GM19467 (cell line): Measurements from ENCODE around the gene TBXA2R.

Experiments used
- ATAC-seq: cut with Tn5 transposase; IDR thresholded peaks from one replicate; pipeline ENCODE4 v1.9.1; 2021; ENCODE audit warnings: mild to moderate bottlenecking, moderate library complexity; ENCODE audit not compliant: unreplicated experiment

TBXA2R gene

DNA sequence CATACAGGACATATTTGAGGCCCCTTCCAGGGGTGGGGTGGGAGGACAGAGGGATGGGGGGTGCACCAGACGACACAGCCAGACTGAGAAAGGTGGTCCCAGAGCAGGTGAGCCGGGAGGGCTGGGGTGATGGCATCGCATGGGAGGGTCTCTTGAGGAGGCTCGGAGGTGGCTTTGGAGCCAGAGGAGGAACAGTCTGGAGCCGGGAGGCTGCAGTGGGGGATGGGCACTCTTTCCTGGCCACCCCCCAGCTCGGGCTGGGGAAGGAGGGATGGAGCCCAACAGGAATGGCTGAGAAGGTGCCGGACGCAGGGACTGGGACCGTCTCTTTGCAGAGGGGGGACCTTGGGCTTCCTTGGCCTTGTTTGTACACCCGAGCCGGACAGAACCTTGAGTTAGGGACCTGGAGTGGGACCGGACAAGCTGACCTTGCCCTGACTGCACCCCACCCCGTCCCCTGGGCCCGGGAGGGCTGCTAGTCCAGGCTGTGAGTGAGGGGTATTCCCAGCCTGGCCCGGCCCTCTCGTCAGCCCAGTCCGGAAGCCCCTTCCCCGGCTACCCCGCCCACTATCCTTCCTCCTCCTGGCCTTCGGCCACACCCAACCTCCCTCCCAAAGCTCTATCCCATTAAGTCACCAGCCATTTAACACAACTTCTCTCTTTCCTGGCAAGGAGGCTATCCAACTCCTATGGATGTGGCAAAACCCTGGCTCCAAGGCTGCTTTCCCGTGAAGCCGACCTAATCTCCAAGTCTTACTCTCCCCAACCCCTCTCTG, 816 bp upstream of the TBXA2R start:
- ATAC-seq, result no peak

DNA sequence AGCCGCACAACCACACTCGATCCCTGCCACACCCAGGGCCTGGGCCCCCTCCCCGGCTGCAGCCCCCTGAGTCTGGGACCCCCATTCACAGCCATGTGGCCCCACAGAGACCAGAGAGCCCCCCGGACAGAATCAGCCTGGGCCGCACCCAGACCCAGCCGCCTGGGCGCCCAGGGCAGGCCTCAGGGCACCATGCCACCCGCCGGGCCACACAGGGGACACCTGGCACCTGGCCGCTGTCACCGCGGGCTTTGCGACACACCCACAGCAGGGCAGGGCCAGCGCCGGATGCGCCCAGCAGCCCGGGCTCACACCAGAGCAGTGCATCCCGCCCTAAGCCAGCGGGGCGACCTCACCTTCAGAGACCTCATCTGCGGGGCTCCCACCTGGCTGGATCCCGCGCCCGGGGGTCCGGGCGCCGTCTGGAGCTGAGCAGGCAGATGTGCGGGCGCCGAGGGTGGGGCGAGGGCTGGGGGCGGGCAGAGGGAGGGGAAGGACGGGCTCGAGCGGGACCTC, 443 bp downstream of the TBXA2R start:
- ATAC-seq, result no peak

DNA sequence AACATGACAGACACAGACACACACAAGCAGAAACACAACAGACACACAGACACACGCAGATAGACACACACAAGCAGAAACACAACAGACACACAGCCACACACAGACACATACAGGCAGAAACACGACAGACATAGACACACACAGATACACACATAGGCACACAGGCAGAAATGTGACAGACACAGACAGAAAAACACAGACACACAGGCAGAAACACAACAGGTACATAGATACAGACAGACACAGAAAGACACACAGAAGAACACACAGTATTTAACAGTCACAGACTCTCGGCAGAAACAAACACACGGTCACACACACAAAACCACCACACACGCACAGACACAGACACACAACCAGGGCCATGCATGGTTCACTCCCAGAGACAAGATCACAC, 905 bp downstream of the TBXA2R start:
- ATAC-seq, result no peak

DNA sequence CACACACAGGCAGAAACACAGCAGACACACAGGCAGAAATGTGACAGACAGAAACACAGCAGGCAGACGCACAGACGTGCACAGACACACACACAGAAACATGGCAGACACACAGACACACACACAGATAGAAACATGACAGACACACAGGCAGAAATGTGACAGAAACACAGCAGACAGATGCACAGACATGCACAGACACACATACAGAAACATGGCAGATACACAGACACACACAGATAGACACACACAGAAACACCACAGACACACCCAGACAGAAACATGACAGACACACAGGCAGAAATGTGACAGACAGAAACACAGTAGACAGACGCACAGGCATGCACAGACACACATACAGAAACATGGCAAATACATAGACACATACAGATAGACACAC, 1.3 kb downstream of the TBXA2R start:
- ATAC-seq, result no peak

DNA sequence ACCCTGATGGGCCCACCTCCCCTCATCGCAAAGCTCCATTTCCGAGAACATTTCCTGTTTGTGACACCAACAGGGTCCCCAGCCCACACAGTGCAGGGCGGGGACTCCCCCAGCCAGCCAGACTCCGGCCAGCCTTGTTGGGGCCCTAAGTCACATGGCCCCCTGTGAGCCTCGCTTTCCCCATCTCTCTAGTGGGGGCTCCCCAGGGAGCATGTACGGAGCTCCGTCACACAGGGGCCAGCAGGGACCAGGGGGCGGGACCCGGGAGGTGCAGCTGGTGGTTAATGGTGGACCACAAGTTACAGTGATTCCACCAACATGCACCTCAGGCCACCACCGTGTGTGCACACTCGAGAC, 1.7 kb downstream of the TBXA2R start:
- no peak for ATAC-seq

DNA sequence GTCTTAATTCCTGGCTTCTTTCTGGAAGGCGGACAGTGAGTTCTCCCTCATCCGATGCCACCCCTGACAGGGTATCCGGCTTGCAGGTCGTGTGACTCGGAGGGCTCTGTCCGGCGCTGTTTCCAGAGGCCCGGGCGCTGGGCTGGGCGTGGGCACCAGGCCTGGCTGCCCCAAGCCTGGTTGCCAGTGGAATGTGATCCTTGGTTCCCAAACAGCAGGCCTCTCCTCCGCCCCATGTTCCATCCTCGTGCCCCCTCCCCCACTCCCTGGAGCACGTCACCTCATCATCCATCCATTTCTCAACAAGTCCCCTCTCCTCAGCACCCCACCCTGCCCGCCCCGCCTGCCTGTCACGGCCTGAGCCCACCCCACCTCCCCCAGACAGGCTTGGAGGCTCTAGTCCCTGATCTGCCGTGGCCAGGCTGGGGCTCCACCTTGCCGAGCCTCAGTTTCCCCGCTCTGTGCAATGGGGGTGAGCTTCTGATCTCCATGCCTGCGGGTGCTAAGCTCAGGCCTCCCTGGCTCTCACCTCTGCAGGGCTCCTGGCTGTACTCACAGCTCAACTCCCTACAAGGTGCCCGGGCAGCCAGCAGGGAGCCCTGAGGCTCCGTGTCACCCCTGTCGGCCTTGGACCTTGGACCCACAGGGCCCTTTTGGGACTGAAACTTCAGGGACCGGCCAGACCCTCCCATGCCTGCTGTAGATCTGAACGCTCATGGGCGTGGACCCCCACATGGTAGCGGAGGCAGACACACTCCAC, 2.3 kb downstream of the TBXA2R start:
- no peak for ATAC-seq

DNA sequence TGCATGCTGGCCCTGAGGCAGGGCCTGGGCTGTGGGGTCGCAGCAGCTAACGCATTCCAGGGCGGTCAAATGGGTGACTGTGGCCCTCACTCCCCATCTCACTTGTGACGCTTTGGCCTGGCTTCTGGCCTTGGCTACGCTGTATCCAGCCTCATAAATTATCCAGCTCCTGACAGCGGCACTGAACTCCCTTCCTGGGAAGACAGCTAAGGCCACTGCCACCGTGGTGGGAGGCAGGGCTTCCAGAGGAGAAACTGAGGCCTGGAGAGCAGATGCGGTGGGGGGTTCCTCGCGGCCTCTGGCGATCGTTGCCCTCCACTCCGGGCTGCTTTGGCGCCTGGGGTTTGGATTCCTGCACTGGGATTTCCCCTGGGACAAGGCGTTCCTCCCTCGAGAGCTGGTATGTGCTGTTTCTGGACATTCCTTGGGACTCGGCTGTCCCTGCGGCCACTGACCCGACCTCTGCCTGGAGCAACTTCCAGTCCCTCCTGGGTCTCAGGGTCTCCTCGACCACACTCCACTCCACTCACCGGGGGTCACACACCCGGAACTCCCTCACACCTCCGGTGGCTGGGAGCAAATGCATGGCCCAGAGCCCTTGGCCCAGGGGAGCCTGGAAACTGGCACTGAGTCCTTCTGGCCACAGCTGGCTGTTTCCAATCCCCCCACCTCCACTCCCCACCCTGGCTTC, 3.4 kb downstream of the TBXA2R start:
- no peak for ATAC-seq

DNA sequence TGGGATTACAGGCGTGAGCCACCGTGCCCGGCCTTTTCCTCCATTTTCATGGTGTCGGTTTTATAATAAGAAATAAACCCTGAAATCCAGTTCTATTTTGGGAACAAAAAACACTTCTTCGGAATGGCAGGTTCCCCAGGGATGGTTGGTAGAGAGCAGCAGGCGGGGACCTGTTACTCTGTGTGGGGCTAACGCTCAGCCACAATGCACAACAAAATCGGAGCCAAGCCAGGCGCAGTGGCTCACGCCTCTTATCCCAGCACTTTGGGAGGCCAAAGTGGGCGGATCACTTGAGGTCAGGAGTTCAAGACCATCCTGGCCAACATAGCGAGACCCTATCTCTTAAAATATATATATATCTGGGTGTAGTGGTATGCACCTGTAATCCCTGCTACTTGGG, 5.7 kb downstream of the TBXA2R start:
- no peak for ATAC-seq

DNA sequence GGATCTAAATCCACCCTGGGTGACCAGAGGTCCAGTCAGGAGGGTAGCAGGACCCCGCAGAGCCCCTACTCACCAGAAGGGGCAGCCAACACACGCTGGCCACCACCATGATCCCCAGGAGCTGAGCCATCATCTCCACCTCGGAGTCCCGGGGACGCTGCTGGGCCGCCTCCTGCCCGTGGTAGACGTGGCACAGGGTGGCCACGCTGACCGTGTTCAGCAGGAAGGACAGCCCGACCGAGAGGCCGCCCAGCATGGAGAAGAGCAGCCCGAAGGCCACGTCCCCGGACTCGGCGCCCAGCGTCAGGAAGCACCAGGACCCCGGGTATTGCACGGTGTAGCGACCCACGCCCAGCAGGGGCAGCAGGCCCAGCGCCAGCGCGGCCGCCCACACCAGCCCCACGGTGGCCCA, 6.9 kb downstream of the TBXA2R start:
- ATAC-seq, result no peak

DNA sequence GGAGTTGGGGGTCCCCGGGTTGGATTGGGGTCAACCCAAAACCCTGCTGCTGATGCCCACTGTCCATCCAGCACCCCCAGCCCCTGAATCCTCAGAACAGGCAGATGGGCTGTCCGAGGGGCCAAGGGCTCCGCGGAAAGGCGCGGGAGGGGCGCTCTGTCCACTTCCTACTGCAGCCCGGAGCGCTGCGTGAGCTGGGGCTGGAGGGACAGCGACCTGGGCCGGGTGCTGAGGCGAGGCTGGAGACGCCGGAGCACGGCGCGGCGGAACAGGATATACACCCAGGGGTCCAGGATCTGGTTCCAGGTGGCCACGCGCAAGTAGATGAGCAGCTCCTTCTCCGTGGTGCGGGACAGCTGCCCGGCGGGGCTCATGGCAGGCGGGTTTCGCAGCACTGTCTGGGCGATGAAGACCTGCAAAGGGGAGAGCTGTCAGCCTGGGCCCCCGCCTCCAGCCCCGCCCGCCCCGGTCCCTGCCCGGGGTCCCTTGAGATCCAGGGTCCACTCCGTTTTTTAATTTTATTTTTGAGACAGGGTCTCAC, 11.1 kb downstream of the TBXA2R start:
- ATAC-seq, result no peak

DNA sequence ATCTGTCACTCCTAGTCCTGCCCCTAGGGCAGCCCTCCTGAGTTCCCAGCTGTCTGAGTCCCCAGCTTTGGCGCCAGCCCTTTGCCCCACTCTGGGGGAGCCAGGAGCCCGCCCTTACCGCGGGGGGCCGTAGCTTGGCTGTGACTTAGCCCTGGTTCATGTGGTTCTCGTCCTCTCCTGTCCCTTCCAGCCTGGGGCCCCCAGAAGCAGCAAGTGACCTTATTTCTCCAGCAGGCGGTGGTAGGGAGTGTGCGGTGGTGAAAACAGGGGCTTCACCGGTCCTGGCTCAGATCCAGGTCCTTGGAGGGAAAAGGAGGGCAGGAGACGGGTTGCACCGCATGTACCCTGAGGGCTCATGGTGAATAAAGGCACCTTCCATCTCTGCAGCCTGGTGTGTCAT, 13.5 kb downstream of the TBXA2R start:
- ATAC-seq, result no peak

DNA sequence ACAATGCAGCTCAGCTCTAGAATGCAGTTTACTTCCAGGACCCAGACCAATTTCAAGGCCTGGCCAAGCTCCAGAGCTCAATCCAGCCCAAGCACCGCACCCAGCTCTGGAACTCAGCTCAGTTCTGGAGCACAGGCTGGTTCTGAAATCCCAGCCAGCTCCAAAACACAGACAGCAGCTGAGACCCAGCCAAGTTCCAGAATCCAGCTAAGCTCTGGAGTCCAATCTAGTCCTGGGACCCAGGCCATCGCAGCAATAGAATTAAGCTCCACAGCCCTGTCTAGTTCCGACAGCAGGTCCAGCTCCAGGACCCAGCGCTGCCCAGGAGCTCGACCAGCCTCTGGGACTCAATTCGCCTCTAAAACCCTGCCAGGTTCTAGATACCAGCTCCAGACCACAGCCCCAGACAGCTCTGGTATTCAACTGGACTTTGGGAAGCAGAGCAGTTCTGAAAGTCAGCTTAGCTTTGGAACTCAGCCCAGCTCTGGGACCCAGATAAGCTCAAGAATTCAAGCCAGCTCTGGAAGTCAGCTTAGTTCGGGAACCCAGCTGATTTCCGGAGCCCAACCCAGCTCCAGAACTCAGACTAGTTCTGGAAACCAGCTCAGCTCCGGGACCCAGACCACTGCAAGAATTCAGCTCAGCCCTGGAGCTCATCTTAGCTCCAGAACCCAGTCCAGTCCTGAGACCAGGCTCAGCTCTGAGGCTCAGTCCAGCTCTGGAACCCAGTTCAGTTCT, 14.6 kb downstream of the TBXA2R start:
- no peak for ATAC-seq

DNA sequence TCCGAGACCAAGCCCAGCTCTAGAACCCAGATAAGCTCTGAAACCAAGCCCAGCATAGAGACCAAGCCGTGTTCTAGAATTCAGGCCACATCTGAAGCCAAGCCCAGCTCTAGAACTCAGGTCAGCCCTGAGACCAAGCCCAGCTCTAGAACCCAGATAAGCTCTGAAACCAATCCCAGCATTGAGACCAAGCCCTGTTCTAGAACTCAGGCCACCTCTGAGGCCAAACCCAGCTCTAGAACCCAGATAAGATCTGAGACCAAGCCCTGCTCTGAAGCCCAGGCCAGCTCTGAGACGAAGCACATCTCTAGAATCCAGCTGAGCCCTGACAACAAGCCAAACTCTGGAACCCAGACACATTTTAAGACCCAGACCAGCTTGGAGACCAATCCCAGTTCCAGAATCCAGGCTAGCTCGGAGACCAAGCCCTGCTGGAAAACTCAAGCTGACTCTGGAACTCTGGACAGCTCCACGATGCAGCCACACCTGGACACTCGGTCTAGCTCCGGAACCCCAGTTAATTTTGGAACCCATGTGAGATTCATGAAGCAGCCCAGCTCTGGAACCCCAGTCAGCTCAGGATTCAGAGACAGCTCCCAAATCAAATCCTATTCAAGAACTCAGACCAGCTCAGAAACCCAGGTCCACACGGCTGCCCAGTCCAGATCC, 15.6 kb downstream of the TBXA2R start:
- ATAC-seq, result no peak

DNA sequence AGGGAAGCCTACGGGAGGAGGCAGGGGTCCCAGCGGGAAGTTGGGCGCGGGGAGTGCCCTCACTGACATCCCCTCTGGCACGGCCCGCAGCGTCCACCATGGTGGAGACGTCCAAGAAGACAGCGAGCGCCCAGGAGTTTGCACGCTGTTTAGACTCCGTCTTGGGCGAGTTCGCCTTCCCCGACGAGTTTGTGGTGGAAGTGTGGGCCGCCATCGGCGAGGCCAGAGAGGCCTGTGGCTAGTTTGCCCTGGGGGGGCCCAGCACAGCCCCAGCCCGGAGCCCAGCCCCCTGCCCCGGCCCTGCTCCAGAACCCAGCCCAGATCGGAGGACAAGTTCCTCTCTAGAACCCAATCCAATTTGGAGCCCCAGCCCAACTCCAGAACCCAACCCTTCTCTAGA, 16.7 kb downstream of the TBXA2R start:
- no peak for ATAC-seq

DNA sequence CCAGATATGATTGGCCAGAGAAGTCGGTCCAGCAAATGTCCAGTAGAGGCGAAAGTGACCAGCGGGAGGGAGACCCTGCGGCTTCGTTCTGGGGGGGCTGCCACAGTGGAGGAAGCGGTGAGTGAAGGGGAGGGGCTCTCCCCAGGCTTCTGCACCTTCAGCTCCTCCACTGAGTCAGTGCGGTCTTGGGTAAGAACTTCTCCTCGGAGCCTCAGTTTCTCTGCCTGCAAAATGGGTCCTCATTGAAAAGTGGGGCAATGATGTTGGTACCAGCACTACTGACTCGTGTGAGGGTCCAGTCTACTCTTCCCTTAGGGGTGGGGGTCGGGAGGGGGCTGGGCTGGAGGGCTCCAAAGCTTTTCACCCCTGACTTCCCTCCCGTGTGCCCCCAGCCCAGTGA, 17.2 kb downstream of the TBXA2R start:
- no peak for ATAC-seq

DNA sequence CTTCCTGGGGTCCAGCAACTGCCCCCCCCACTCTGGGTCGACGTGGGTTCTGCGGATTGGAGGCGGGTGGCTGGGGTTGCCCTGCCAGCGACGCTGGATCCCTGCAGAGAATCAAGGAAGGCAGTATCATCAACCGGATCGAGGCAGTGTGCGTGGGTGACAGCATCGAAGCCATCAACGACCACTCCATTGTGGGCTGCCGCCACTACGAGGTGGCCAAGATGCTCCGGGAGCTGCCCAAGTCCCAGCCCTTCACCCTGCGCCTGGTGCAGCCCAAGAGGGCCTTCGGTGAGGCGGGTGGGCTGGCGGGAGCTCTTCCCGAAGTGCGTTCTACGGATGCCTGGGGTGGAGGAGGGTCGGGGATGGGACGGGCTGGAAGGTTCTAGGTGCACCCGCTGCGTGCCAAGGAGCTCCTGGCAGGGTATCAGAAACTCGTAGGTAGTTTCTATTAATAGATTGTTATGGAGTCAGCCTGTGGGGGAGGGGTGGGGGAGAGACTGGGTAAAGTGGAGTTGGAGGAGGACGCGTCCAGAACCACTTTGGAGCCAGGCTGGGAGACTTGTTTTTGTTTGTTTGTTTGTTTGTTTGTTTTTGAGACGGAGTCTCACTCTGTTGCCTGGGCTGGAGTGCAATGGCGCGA, 19.8 kb downstream of the TBXA2R start:
- no peak for ATAC-seq

DNA sequence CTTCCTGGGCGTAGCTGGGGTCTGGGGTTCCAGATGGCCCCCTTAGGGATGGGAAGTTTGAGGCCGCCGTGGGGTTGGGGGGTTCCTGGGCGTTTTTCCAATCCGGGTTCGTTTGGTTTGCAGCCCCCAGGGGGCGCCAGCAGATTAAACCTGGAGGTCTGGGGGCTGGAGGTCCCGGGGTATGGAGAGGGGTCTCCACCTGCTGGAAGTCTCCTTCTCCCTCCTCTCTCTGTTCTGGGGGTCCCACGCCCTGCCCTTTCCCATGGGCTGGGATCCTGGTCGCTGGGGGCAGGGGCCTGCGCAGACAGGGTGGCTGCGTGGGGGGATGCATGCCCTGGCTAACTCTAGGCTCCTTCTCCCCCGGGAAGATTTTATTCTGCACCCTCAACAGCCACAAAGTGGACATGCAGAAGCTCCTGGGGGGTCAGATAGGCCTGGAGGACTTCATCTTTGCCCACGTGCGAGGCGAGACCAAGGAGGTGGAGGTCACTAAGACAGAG, 20.5 kb downstream of the TBXA2R start:
- ATAC-seq, result no peak

DNA sequence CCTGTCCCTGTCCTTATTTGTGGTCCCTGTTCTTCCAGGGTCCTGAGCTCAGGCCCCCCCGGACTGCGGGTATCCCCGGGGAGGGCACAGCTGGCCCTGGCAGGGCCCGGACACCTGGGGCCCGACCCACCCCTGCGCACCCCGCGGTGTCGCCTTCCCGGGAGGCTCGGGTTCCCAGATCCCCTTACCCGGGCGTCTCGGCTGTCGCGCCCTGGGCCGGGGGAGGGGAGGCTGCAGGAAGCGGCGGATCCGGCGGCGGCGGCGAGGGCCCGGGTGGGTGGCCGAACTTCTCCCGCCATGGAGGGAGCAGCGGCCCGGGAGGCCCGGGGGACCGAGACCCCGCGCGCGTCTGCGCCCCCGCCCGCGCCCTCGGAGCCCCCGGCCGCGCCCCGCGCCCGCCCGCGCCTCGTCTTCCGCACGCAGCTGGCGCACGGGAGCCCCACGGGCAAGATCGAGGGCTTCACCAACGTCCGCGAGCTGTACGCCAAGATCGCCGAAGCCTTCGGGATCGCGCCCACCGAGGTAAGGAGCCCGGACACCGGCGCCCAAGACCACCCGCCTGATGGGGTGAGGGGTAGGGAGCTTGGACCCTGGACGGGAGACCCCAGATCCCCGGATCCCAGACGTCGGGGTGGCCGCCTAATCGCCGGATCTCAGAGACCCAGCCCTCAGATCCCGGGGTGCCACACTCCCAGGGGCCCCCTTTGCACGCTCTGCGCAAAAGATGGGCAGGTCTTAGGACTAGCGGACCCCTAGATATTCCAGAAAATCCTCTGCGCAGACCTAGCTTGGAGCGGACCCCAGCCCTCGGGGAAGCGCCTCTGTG, 21.2 kb downstream of the TBXA2R start, which contains the start of gene GIPC3:
Gene GIPC3 (plus strand): TSS at position 178 of the 826 bp plus-strand sequence. CDS start 120 bp downstream, at position 298.
- ATAC-seq, result no peak
